IMR-90 (cell line): Measurements from ENCODE around the gene COL15A1. TPM values are rescaled to one million over a fixed set of nuclear protein-coding genes. Genes with fewer than 3 reads are reported as not detected.

Experiments used
- ATAC-seq: fragments of 200-7000 bp; cut with Tn5 transposase; 2 replicates; pipeline ENCODE4 v1.9.1; 2020; ENCODE audit warnings: low read depth, mild to moderate bottlenecking, moderate library complexity
- BruUV-seq: library from RNA; stranded (reverse); fragments of 400-500 nt; replicated peaks from 2 replicates; lab custom pipeline; 2021; lab: Mats Ljungman, UMichigan
- CTCF ChIA-PET: fragments of 300-600 bp; formaldehyde crosslinking; extraction: SDS; loops from one replicate; lab custom pipeline; 2021; ENCODE audit warnings: antibody characterized with exemption; lab: Yijun Ruan, JAX
- POLR2A ChIA-PET: fragments of 300-600 bp; sonication (Branson Sonifier 250); formaldehyde crosslinking; loops from one replicate; lab custom pipeline; 2022; ENCODE audit warnings: antibody characterized with exemption; ENCODE audit not compliant: unreplicated experiment; lab: Charles Lee
- DNase-seq: peaks from one replicate; pipeline ENCODE4 v3.0.0; 2013
- H2AFZ ChIP-seq: replicated peaks from 2 replicates; pipeline ENCODE3; 2013; ENCODE audit warnings: low read length, mild to moderate bottlenecking; ENCODE audit not compliant: poor library complexity
- H2AK5ac ChIP-seq: 2 replicates; pipeline ENCODE4 v1.6.1; 2013; ENCODE audit warnings: low read depth, low read length, inconsistent platforms
- H2AK9ac ChIP-seq: replicated peaks from 2 replicates; pipeline ENCODE3; 2013; ENCODE audit warnings: mild to moderate bottlenecking, low read depth, low read length, moderate library complexity; ENCODE audit not compliant: poor library complexity
- H2BK120ac ChIP-seq: 2 replicates; pipeline ENCODE4 v1.6.1; 2013; ENCODE audit warnings: low read depth, low read length, inconsistent platforms
- H2BK15ac ChIP-seq: 3 replicates; pipeline ENCODE4 v1.6.1; 2013; ENCODE audit warnings: low read depth, low read length, inconsistent platforms
- H2BK20ac ChIP-seq: 2 replicates; pipeline ENCODE4 v1.6.1; 2013; ENCODE audit warnings: low read depth, mild to moderate bottlenecking, inconsistent platforms, low read length, moderate library complexity
- H2BK5ac ChIP-seq: 2 replicates; pipeline ENCODE4 v1.6.1; 2013; ENCODE audit warnings: mild to moderate bottlenecking, low read depth, low read length, inconsistent platforms; ENCODE audit not compliant: poor library complexity, severe bottlenecking
- H3K14ac ChIP-seq: replicated peaks from 2 replicates; pipeline ENCODE4 v1.6.1; 2013; ENCODE audit warnings: low read depth, low read length, inconsistent platforms
- H3K18ac ChIP-seq: 2 replicates; pipeline ENCODE4 v1.6.1; 2013; ENCODE audit warnings: low read depth, low read length, control low read depth
- H3K23ac ChIP-seq: 2 replicates; pipeline ENCODE4 v1.6.1; 2013; ENCODE audit warnings: low read depth, low read length, inconsistent platforms
- H3K27ac ChIP-seq: 2 replicates; pipeline ENCODE4 v1.5.1; 2013; ENCODE audit warnings: mild to moderate bottlenecking, control low read depth, low read length; ENCODE audit not compliant: insufficient read depth
- H3K27me3 ChIP-seq: 2 replicates; pipeline ENCODE4 v1.6.1; 2013; ENCODE audit warnings: low read length; ENCODE audit not compliant: control insufficient read depth, insufficient read depth
- H3K36me3 ChIP-seq: 2 replicates; pipeline ENCODE4 v1.6.1; 2013; ENCODE audit warnings: low read length, mixed read lengths; ENCODE audit not compliant: control insufficient read depth, insufficient read depth
- H3K4ac ChIP-seq: 2 replicates; pipeline ENCODE4 v1.6.1; 2013; ENCODE audit warnings: low read depth, low read length, inconsistent platforms
- H3K4me1 ChIP-seq: 2 replicates; pipeline ENCODE4 v1.6.1; 2013; ENCODE audit warnings: low read length, mixed read lengths; ENCODE audit not compliant: control insufficient read depth, insufficient read depth
- H3K4me2 ChIP-seq: 2 replicates; pipeline ENCODE4 v1.6.1; 2013; ENCODE audit warnings: low read depth, mild to moderate bottlenecking, control low read depth, low read length, moderate library complexity
- H3K4me3 ChIP-seq: 2 replicates; pipeline ENCODE4 v1.5.1; 2013; ENCODE audit warnings: low read depth, mild to moderate bottlenecking, control low read depth, low read length, moderate library complexity; ENCODE audit not compliant: insufficient read depth
- H3K56ac ChIP-seq: 2 replicates; pipeline ENCODE4 v1.6.1; 2013; ENCODE audit warnings: low read length, inconsistent platforms; ENCODE audit not compliant: insufficient read depth; ENCODE audit errors: extremely low read depth
- H3K79me1 ChIP-seq, 2 experiments: 2 replicates each; pipeline ENCODE4 v1.6.1; 2013; ENCODE audit warnings: low read length in 2 of 2, inconsistent platforms in 1 of 2, low read depth in 1 of 2
- H3K9ac ChIP-seq: 2 replicates; pipeline ENCODE4 v1.6.1; 2013; ENCODE audit warnings: low read depth, low read length, control low read depth
- H3K9me1 ChIP-seq: 2 replicates; pipeline ENCODE4 v1.6.1; 2013; ENCODE audit warnings: low read length, inconsistent platforms; ENCODE audit not compliant: insufficient read depth
- H3K9me3 ChIP-seq: 2 replicates; pipeline ENCODE4 v1.6.1; 2013; ENCODE audit warnings: low read length; ENCODE audit not compliant: control insufficient read depth, insufficient read depth
- H4K20me1 ChIP-seq: 2 replicates; pipeline ENCODE4 v1.6.1; 2013; ENCODE audit warnings: low read length, inconsistent platforms; ENCODE audit not compliant: insufficient read depth
- H4K5ac ChIP-seq: 2 replicates; pipeline ENCODE4 v1.6.1; 2013; ENCODE audit warnings: mild to moderate bottlenecking, low read depth, low read length, control low read depth
- H4K8ac ChIP-seq, 2 experiments: 2 replicates each; pipeline ENCODE4 v1.6.1; 2013; ENCODE audit warnings: low read depth in 2 of 2, low read length in 2 of 2, control low read depth in 1 of 2, inconsistent platforms in 1 of 2
- H4K91ac ChIP-seq: 2 replicates; pipeline ENCODE4 v1.6.1; 2013; ENCODE audit warnings: low read depth, low read length, inconsistent platforms; ENCODE audit not compliant: insufficient read depth
- BHLHE40 ChIP-seq: fragments of 150-350 bp; IDR thresholded peaks from 2 replicates; pipeline ENCODE4 v1.6.1; 2016; ENCODE audit warnings: mild to moderate bottlenecking, low read depth, low read length
- MAFK ChIP-seq: IDR thresholded peaks from 2 replicates; pipeline ENCODE4 v1.6.1; 2012; ENCODE audit warnings: low read depth, low read length, improper control_type of control experiment
- MXI1 ChIP-seq: IDR thresholded peaks from 2 replicates; pipeline ENCODE4 v1.6.1; 2012; ENCODE audit warnings: low read depth, mild to moderate bottlenecking, low read length, moderate library complexity, borderline replicate concordance
- NFE2L2 ChIP-seq: fragments of 150-350 bp; IDR thresholded peaks from 2 replicates; pipeline ENCODE4 v1.6.1; 2016; ENCODE audit warnings: low read depth, mild to moderate bottlenecking, low read length
- RAD21 ChIP-seq: IDR thresholded peaks from 2 replicates; pipeline ENCODE4 v1.6.1; 2012; ENCODE audit warnings: low read length, improper control_type of control experiment
- RCOR1 ChIP-seq: IDR thresholded peaks from 2 replicates; pipeline ENCODE4 v1.6.1; 2012; ENCODE audit warnings: mild to moderate bottlenecking, low read length, improper control_type of control experiment; ENCODE audit not compliant: insufficient replicate concordance
- RFX5 ChIP-seq: IDR thresholded peaks from 2 replicates; pipeline ENCODE4 v1.8.0; 2012; ENCODE audit warnings: low read depth, mild to moderate bottlenecking, low read length, moderate library complexity
- SMC3 ChIP-seq: fragments of 150-350 bp; IDR thresholded peaks from 2 replicates; pipeline ENCODE4 v1.6.1; 2016; ENCODE audit warnings: low read depth, mild to moderate bottlenecking, antibody characterized with exemption, low read length, moderate library complexity
- WGBS, 2 experiments: methylation state at CpG; one replicate each; pipeline versions ENCODE4 v1.1.5 to v1.1.7; 2013; ENCODE audit warnings: missing lambda C conversion rate in 2 of 2; ENCODE audit not compliant: insufficient read length in 1 of 2; ENCODE audit errors: extremely low coverage in 2 of 2; 5-methylcytosine and 5-hydroxymethylcytosine counted together
- dilution Hi-C: fragments of 300-500 bp; cut with HindIII; formaldehyde crosslinking; loops from one replicate; pipeline ENCODE4 v1.14.3; 2018; ENCODE audit warnings: low sequenced_read_pairs; ENCODE audit not compliant: unreplicated experiment
- in situ Hi-C: fragments of 300-500 bp; cut with MboI; formaldehyde crosslinking; loops from 3 replicates; pipeline ENCODE4 v1.14.3; 2019; ENCODE audit warnings: low sequenced_read_pairs, inconsistent platforms, mixed read lengths
- intact Hi-C: fragments of 100-400 bp; cut with micrococcal nuclease; formaldehyde crosslinking; loops from 2 replicates; pipeline ENCODE4 v1.10.0; 2022
- polyA plus RNA-seq, 3 experiments: library from polyadenylated mRNA; depleted of rRNA; stranded (reverse); fragments of >200 nt; gene quantifications; 2 replicates each; pipeline ENCODE4 v1.2.3, GENCODE V29; 2012; ENCODE audit warnings: low replicate concordance in 1 of 3
- total RNA-seq: library from RNA; depleted of rRNA; stranded (reverse); fragments of >200 nt; gene quantifications from 2 replicates; pipeline ENCODE4 v1.2.3, GENCODE V29; 2012
- TF ChIP-seq, protein P1 (sequence below): fragments of 150-350 bp; IDR thresholded peaks from 2 replicates; pipeline ENCODE4 v1.6.1; 2016; ENCODE audit warnings: low read depth, mild to moderate bottlenecking, low read length, moderate library complexity, borderline replicate concordance

Gene COL15A1
- total and polyA plus RNA-seq, 2 of the 4 experiments (the other 2 are of a cell fraction): 2.2 to 3.7 TPM

DNA sequence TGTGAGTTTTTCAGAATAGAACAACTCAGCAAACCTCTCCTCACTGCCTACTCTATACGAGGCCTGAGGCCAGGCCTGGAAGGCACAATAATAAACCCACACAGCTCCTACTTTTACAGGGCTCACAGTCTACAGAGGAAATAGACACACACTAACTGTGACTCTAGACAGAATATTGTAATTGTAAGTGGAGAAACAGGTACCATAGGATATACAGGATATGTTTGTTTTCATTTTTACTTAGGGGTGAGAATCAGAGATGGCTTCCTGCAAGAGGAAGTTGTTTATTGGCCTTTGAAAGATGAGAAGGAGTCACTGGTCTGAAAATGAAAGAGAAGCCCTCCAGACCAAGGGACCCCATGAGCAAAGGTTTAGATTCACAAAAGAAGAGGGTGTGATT lies 125.4 kb downstream of the COL15A1 start:
- H2AK5ac ChIP-seq: no peak overlapping the region
- no peak overlapping the region for H3K56ac ChIP-seq
- H3K4ac ChIP-seq: no peak overlapping the region
- peaks cover 16% of the 10 kb centered on the region for H3K4me1 ChIP-seq
- no peak overlapping the region for H3K14ac ChIP-seq
- no peak overlapping the region for H2BK120ac ChIP-seq
- no peak overlapping the region for H4K8ac ChIP-seq
- in situ Hi-C loops: no loop called here
- TF ChIP-seq MXI1 (no peak), SMC3 (no peak), MAFK (no peak), RAD21 (no peak), BHLHE40 (no peak), RFX5 (no peak), NFE2L2 (no peak), RCOR1 (no peak)
- TF ChIP-seq, protein P1, sequence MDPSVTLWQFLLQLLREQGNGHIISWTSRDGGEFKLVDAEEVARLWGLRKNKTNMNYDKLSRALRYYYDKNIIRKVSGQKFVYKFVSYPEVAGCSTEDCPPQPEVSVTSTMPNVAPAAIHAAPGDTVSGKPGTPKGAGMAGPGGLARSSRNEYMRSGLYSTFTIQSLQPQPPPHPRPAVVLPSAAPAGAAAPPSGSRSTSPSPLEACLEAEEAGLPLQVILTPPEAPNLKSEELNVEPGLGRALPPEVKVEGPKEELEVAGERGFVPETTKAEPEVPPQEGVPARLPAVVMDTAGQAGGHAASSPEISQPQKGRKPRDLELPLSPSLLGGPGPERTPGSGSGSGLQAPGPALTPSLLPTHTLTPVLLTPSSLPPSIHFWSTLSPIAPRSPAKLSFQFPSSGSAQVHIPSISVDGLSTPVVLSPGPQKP: no peak
- no peak for DNase-seq
- no peak overlapping the region for H2BK15ac ChIP-seq
- H3K27me3 ChIP-seq: no peaks in the 10 kb centered on the region
- no CpG with 5 or more reads among the region's 1 CpG for WGBS, 2 experiments
- peaks cover 9% of the 10 kb centered on the region for H3K9me1 ChIP-seq
- H3K79me1 ChIP-seq: no peaks in the 10 kb centered on the region
- no peak overlapping the region for H3K18ac ChIP-seq
- no peak overlapping the region for H3K4me3 ChIP-seq
- peaks cover 40% of the 10 kb centered on the region; the same call in 1 of the 2 replicates for H3K36me3 ChIP-seq
- H2BK5ac ChIP-seq: no peak overlapping the region
- H3K9me3 ChIP-seq: no peaks in the 10 kb centered on the region
- no peak for ATAC-seq
- ChIA-PET POLR2A (no interaction called here), CTCF (no interaction called here)
- dilution Hi-C loops: no loop called here
- no peak overlapping the region for H3K23ac ChIP-seq
- H3K27ac ChIP-seq: no peak overlapping the region
- H3K9ac ChIP-seq: no peak overlapping the region
- H4K5ac ChIP-seq: no peak overlapping the region
- BruUV-seq: no TSS peak
- H3K4me2 ChIP-seq: no peak overlapping the region
- no peak overlapping the region for H2AK9ac ChIP-seq
- H4K20me1 ChIP-seq: no peaks in the 10 kb centered on the region
- H2AFZ ChIP-seq: no peak overlapping the region
- no peak overlapping the region for H4K91ac ChIP-seq
- intact Hi-C loops: no loop called here
- H2BK20ac ChIP-seq: no peak overlapping the region
